ENCODE measurements around the gene ATG16L1.
"Not testable (repeated sequence)": the region's sequence is repeated elsewhere in the genome, so short reads cannot be mapped to it uniquely, and the experiment has no call there.

Gene ATG16L1

DNA sequence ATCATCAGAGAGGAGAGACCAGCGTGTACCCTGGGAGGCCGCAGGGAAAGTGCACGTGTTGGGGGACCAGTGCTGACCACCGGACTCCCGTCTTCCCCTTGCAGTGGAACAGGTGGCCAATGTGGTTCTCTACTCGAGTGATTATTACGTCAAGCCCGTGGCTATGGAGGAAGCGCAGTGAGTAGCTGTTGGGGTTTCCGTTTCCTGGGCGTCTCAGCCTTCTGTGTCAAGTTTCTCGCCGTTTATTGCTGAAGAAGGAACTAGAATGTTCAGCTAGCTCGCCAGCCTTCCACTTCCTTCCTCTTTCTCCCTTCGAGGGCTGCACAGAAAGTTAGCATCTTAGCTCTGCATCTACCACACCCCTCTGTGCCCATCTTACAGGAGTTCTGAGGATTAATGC is 80.1 kb downstream of the ATG16L1 start:
- DNase-seq (ENCODE audit: low read depth, low spot score) = no peak

DNA sequence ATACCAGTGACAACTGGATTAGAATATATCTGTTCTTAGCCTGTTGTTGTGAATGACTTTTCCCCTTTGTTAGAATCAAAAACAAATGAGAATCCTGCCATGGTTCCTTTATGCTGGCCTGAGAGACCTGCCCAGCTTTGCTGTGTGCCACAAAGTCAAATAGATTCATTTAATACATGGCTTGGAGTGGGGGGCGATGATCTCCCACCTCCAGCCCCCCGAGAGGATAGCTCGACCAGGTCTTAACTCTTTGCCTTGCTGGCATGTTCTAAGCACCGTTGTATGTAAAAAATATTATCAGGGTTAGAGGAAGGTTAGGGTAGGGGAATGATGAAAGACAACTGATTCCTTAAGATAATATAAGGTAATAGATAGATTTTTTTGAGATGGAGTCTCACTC is 80.7 kb downstream of the ATG16L1 start:
- DNase-seq (ENCODE audit: low read depth, low spot score) = no peak

DNA sequence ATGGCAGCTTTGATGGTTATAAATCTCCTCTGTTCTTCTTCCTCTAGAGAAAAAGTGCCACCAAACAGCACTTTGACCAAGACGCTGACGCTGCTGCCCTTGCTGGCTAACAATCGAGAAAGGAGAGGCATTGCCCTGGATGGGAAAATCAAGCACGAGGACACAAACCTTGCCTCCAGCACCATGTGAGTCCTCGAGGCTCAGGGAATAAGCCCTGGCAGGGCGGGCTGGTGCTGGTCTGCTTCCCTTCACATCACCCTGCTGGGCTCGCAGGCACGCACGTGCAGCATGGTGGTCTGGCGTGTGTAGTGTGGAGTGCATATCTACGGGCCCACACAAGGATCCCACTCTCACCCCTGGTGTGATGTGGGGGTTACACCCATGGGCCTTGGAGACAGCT is 83.4 kb downstream of the ATG16L1 start:
- DNase-seq (ENCODE audit: low read depth, low spot score) = no peak

DNA sequence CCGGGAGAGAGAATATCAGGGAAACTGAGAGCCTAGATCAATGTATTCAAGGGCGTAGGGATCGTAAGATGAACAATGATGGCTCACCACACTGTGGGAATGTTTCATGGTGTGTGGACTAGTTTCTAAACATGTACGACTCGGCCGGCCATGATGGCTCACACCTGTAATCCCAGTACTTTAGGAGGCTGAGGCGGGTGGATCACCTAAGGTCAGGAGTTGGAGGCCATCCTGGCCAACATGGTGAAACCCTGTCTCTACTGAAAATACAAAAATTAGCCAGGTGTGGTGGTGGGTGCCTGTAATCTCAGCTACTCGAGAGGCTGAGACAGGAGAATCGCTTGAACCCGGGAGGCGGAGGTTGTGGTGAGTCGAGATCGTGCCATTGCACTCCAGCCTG is 84.6 kb downstream of the ATG16L1 start:
- DNase-seq (ENCODE audit: low read depth, low spot score) = not testable (repeated sequence)

DNA sequence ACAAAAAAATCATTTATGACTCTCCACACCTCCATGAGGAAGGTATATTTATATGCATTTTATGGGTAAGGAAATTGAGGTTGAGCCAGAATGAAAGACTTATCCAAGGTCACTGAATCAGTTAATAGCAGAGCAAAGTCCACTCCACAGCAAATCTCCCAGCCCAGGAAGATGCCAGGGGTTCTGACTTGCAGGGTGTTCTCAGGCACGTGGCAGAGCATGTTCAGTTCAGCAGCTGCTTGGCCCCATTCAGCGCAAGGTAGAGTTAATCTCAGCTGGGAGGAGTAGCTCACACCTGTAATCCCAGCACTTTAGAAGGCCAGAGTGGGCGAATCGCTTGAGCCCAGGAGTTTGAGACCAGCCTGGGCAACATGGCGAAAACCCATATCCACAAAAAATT is 85.1 kb downstream of the ATG16L1 start:
- DNase-seq (ENCODE audit: low read depth, low spot score) = no peak

DNA sequence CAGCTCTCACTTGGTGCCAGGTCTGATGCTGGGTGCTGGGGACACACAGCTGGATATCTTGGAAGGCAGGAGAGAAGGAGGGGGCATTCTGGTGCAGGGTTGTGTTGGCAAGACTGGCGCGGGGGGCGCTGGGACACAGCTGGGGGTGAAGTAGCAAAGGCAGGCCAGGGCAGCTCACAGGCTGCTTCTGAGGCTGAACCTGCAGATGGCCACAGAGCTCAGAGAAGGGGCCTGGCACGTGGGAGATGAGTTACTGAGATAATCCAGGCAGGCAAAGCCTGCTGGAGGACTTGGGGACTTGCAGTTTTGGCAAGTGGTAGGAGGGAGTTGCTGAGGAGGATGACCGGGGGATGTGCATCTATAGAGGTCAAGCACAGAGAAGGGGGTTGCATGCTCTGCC is 86.6 kb downstream of the ATG16L1 start:
- DNase-seq (ENCODE audit: low read depth, low spot score) = no peak

DNA sequence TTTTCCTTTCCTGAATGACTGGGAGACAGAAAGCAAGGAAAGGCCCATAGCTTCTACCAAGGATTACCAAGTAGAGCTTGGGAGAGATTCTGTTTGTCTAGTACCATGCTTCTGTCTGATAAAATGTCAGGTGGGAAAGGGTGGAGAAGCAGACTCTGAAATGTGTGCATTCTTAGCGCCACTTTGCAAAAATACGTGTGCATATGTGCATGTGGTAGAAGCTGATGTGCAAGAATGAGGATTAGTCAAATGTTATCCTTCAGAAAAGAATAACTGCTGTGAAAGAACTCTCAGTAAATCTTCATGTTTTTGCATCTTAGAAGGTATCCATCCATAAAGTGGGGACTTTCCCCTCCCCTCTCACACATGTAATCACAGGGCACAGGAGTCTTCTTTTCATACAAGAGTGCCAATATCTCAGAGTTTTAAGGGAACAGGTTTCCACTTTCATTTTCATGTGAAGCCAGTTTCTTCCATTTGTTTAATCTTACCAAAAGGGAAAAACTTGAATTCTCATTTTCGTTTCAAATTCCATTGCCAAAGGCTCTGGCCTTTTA is 87.4 kb downstream of the ATG16L1 start:
- no peak for DNase-seq (ENCODE audit: low read depth, low spot score)

DNA sequence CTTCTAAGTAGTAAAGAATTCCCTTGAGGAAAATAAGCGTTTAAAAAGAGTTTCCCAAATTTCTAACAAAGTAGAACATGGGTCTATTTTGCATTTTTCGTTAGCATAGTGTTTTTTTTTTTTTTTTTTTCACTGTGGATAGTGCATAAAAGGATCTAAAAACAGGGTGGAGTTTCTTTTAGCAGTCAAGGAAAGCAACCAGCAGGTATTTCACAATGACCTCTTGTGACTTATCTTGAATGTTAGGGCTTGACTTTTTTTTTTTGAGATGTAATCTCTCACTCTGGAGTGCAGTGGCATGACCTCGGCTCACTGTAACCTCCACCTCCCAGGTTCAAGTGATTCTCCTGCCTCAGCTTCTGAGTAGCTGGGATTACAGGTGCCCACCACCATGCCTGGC is 88.0 kb downstream of the ATG16L1 start:
- no peak for DNase-seq (ENCODE audit: low read depth, low spot score)

DNA sequence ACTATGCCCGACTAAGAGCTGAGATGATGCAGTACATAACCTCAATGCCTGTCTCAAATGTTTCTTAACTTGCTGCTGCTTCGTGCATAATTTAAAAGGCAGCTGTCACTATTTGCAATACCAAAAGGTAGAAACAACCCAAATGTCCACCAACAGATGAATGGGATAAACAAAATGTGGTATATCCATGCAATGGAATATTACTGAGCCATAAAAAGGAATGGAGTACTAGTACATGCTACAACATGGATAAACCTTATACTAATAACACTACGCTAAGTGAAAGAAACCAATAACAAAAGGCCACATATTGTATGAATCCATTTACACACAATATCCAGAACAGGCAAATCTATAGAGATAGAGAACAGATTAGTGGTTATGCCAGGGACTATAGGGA is 89.8 kb downstream of the ATG16L1 start:
- no peak for DNase-seq (ENCODE audit: low read depth, low spot score)

DNA sequence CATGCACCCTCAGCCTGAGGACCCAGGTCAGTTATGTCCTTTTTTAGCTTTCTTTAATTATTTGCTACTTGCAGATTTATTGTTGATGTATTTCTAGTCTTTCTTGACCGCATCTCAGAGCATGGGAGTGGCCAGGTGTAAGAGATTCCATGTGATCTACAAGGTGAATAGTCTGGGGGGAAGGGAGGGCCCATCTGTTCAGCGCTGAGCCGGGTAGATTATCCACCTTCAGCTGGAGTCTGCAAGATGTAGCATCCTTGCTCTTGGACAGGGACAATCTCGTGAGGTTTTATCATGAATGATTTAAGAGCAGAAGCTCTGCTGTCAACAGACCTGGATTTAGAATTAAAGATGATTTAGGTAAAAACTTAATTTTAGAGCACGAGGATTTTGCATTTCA is 90.8 kb downstream of the ATG16L1 start:
- no peak for DNase-seq (ENCODE audit: low read depth, low spot score)

DNA sequence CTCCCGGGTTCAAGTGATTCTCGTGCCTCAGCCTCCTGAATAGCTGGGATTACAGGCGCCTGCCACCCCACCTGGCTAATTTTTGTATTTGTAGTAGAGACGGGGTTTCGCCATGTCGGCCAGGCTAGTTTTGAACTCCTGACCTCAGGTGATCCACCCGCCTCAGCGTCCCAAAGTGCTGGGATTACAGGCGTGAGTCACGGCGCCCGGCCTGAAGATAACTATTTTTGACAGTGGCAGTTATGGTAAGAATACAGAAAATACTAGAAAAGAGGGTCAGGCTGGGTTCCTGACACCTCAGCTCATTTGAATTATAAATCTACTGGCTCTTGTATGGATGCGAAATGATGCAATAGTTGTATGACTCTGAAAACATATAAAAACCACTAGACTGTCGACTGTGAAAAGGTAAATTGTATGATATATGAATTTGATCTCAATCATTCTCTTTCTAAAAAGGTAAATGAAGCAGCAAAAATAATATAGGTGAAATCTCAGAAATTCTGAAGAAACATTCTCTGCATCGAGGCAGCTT is 91.8 kb downstream of the ATG16L1 start:
- no peak for DNase-seq (ENCODE audit: low read depth, low spot score)
